ENCODE results near the gene HAPLN3.

Gene HAPLN3

DNA sequence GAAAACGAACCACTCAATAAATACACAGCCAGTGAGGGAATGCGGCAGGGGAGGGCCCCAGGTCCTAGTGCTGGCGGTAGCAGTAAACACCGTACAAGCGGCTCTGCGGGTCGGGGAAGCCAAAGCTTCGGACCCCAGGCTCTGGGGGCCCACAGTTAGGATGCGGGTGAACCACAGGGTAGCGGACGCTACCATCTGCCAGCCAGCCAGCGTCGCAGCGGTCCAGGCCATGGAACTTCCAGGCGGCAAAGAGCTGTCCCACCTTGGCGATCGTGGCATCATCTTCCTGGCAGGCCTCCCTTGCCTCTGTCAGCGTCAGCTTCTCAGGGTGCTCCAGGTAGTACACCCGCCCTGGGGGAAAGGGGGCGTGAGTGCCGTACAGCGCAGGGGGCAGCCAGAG lies 17.4 kb downstream of the HAPLN3 start:
- Histone ChIP-seq H3F3A (ENCODE audit: low read depth) (no peaks in the 10 kb centered on the region), H3K9me2 (replicated peaks; ENCODE audit: low read depth, low read length) (no peaks in the 10 kb centered on the region), H3K4me3 (ENCODE audit: low read length, poor library complexity, severe bottlenecking) (no peak overlapping the region), H3K27me3 (ENCODE audit: insufficient read depth, low read length, poor library complexity, severe bottlenecking) (no peaks in the 10 kb centered on the region), H2AFZ (ENCODE audit: low read length) (no peak overlapping the region), H3K4me1 (ENCODE audit: insufficient read depth, low read length, poor library complexity, severe bottlenecking) (no peaks in the 10 kb centered on the region), H4K20me1 (ENCODE audit: insufficient read depth, low read length, poor library complexity, severe bottlenecking) (no peaks in the 10 kb centered on the region), H3K4me2 (ENCODE audit: low read depth, low read length, poor library complexity, severe bottlenecking) (no peak overlapping the region), H3K79me2 (ENCODE audit: insufficient read depth, low read length) (no peaks in the 10 kb centered on the region), H3K9ac (ENCODE audit: low read depth, low read length, poor library complexity, severe bottlenecking) (no peak overlapping the region), H3K36me3 (ENCODE audit: insufficient read depth, low read length) (no peaks in the 10 kb centered on the region), H3K9me3 (ENCODE audit: insufficient read depth, low read depth, low read length) (no peaks in the 10 kb centered on the region)
- TF ChIP-seq EZH2phosphoT487 (IDR thresholded peaks at IDR 0.05; ENCODE audit: borderline replicate concordance) (no peak), CTCF (conservative IDR thresholded peaks at IDR 0.05; ENCODE audit: low read length) (no peak)

GRCh38 chr15:88877415-88877814 lies 17.9 kb downstream of the HAPLN3 start:
- TF ChIP-seq CTCF (conservative IDR thresholded peaks at IDR 0.05; ENCODE audit: low read length) (no peak), EZH2phosphoT487 (IDR thresholded peaks at IDR 0.05; ENCODE audit: borderline replicate concordance) (no peak)
- Histone ChIP-seq H3K79me2 (ENCODE audit: insufficient read depth, low read length) (no peaks in the 10 kb centered on the region), H3K9me2 (replicated peaks; ENCODE audit: low read depth, low read length) (no peaks in the 10 kb centered on the region), H3K9ac (ENCODE audit: low read depth, low read length, poor library complexity, severe bottlenecking) (no peak overlapping the region), H3K9me3 (ENCODE audit: insufficient read depth, low read depth, low read length) (no peaks in the 10 kb centered on the region), H3K36me3 (ENCODE audit: insufficient read depth, low read length) (no peaks in the 10 kb centered on the region), H3K4me2 (ENCODE audit: low read depth, low read length, poor library complexity, severe bottlenecking) (no peak overlapping the region), H3K4me3 (ENCODE audit: low read length, poor library complexity, severe bottlenecking) (no peak overlapping the region), H4K20me1 (ENCODE audit: insufficient read depth, low read length, poor library complexity, severe bottlenecking) (no peaks in the 10 kb centered on the region), H3F3A (ENCODE audit: low read depth) (no peaks in the 10 kb centered on the region), H3K27me3 (ENCODE audit: insufficient read depth, low read length, poor library complexity, severe bottlenecking) (no peaks in the 10 kb centered on the region), H3K4me1 (ENCODE audit: insufficient read depth, low read length, poor library complexity, severe bottlenecking) (no peaks in the 10 kb centered on the region), H2AFZ (ENCODE audit: low read length) (no peak overlapping the region)

GRCh38 chr15:88876573-88876972 lies 18.8 kb downstream of the HAPLN3 start:
- H3K9me3 ChIP-seq (ENCODE audit: insufficient read depth, low read depth, low read length): no peaks in the 10 kb centered on the region
- no peak for TF ChIP-seq CTCF (conservative IDR thresholded peaks at IDR 0.05; ENCODE audit: low read length)
- TF ChIP-seq EZH2phosphoT487 (IDR thresholded peaks at IDR 0.05; ENCODE audit: borderline replicate concordance): no peak
- no peak overlapping the region for H3K9ac ChIP-seq (ENCODE audit: low read depth, low read length, poor library complexity, severe bottlenecking)
- H3K4me2 ChIP-seq (ENCODE audit: low read depth, low read length, poor library complexity, severe bottlenecking): no peak overlapping the region
- H3K4me3 ChIP-seq (ENCODE audit: low read length, poor library complexity, severe bottlenecking): no peak overlapping the region
- H3K27me3 ChIP-seq (ENCODE audit: insufficient read depth, low read length, poor library complexity, severe bottlenecking): no peaks in the 10 kb centered on the region
- H3K9me2 ChIP-seq (replicated peaks; ENCODE audit: low read depth, low read length): no peaks in the 10 kb centered on the region
- H2AFZ ChIP-seq (ENCODE audit: low read length): no peak overlapping the region
- H3K79me2 ChIP-seq (ENCODE audit: insufficient read depth, low read length): no peaks in the 10 kb centered on the region
- H3K4me1 ChIP-seq (ENCODE audit: insufficient read depth, low read length, poor library complexity, severe bottlenecking): no peaks in the 10 kb centered on the region
- H3K36me3 ChIP-seq (ENCODE audit: insufficient read depth, low read length): no peaks in the 10 kb centered on the region
- no peaks in the 10 kb centered on the region for H4K20me1 ChIP-seq (ENCODE audit: insufficient read depth, low read length, poor library complexity, severe bottlenecking)
- no peaks in the 10 kb centered on the region for H3F3A ChIP-seq (ENCODE audit: low read depth)
